HCT116 (cell line): Measurements from ENCODE around the gene GALNT14. TPM values are rescaled to one million over a fixed set of nuclear protein-coding genes. Genes with fewer than 3 reads are reported as not detected.

ENCODE experiments used
- ATAC-seq: fragments of 200-7000 bp; cut with Tn5 transposase; 2 replicates; pipeline ENCODE4 v1.9.1; 2020; ENCODE audit warnings: mild to moderate bottlenecking, moderate library complexity
- BruUV-seq: library from RNA; stranded (reverse); fragments of 400-500 nt; replicated peaks from 2 replicates; lab custom pipeline; 2021; lab: Mats Ljungman, UMichigan
- CTCF ChIA-PET: fragments of 300-600 bp; sonication (Branson Sonifier 250); formaldehyde crosslinking; loops from one replicate; lab custom pipeline; 2021; ENCODE audit warnings: antibody characterized with exemption; lab: Charles Lee
- POLR2A ChIA-PET: fragments of 300-600, 350-600 bp; sonication (Branson Sonifier 250); formaldehyde crosslinking; loops from one replicate; lab custom pipeline; 2021; ENCODE audit warnings: antibody characterized with exemption; lab: Charles Lee
- RAD21 ChIA-PET, 2 experiments: fragments of 300-600 bp; sonication (Branson Sonifier 250); formaldehyde crosslinking; loops; one replicate each; lab custom pipeline; 2023; ENCODE audit warnings: low total read pairs in 2 of 2; ENCODE audit not compliant: uncharacterized antibody in 2 of 2, unreplicated experiment in 2 of 2, low non-redundant PET in 1 of 2; lab: Charles Lee
- DNase-seq: peaks from one replicate; pipeline ENCODE4 v3.0.0-alpha.2; 2010; ENCODE audit warnings: low read depth, low spot score
- H2AFZ ChIP-seq: fragments of 200-600 bp; shearing (Covaris generic), sonication (generic); 2 replicates; pipeline ENCODE4 v1.6.1; 2017; ENCODE audit warnings: low read depth, mixed run types, mixed read lengths, antibody characterized with exemption, low read length; ENCODE audit not compliant: poor library complexity, severe bottlenecking
- H3K27ac ChIP-seq: 2 replicates; pipeline ENCODE4 v1.5.1; 2012; ENCODE audit warnings: low read depth, low read length
- H3K27me3 ChIP-seq: fragments of 200-600 bp; sonication (generic); 2 replicates; pipeline ENCODE4 v1.6.1; 2016; ENCODE audit warnings: mixed run types, low read length, mixed read lengths; ENCODE audit not compliant: insufficient read depth
- H3K36me3 ChIP-seq, 2 experiments: fragments of 200-500 bp in 1 of 2; fragments of 200-600 bp in 1 of 2; sonication (Bioruptor generic) in 1 of 2; sonication (generic) in 1 of 2; 2 replicates each; pipeline versions ENCODE4 v1.5.1 to v1.6.1; 2014 to 2016; ENCODE audit warnings: low read length in 2 of 2, inconsistent platforms in 1 of 2, mixed read lengths in 1 of 2, mixed run types in 1 of 2; ENCODE audit not compliant: insufficient read depth in 2 of 2, control insufficient read depth in 1 of 2
- H3K4me1 ChIP-seq, 2 experiments: fragments of 200-600 bp in 1 of 2; sonication (generic) in 1 of 2; 2 replicates each; pipeline versions ENCODE4 v1.5.1 to v1.6.1; 2012 to 2017; ENCODE audit warnings: low read length in 2 of 2, inconsistent platforms in 1 of 2, mild to moderate bottlenecking in 1 of 2, mixed read lengths in 1 of 2, mixed run types in 1 of 2, moderate library complexity in 1 of 2; ENCODE audit not compliant: insufficient read depth in 2 of 2, control insufficient read depth in 1 of 2
- H3K4me2 ChIP-seq: fragments of 200-600 bp; sonication (generic); 2 replicates; pipeline ENCODE4 v1.6.1; 2017; ENCODE audit warnings: mixed run types, low read length, mixed read lengths
- H3K4me3 ChIP-seq, 2 experiments: fragments of 200-600 bp in 1 of 2; sonication (generic) in 1 of 2; replicated peaks in 1 of 2; 2 replicates each; pipeline ENCODE4 v1.5.1; 2011 to 2016; ENCODE audit warnings: low read length in 2 of 2, control low read depth in 1 of 2, low read depth in 1 of 2, mild to moderate bottlenecking in 1 of 2, mixed read lengths in 1 of 2, mixed run types in 1 of 2
- H3K79me2 ChIP-seq: fragments of 200-600 bp; sonication (generic); 2 replicates; pipeline ENCODE4 v1.6.1; 2017; ENCODE audit warnings: mild to moderate bottlenecking, mixed run types, low read length, moderate library complexity, mixed read lengths; ENCODE audit not compliant: insufficient read depth
- H3K9ac ChIP-seq: fragments of 200-600 bp; sonication (generic); 2 replicates; pipeline ENCODE4 v1.6.1; 2016; ENCODE audit warnings: low read length, mixed read lengths
- H3K9me2 ChIP-seq: fragments of 200-600 bp; sonication (generic), shearing (Covaris generic); 2 replicates; pipeline ENCODE4 v1.6.1; 2017; ENCODE audit warnings: mixed run types, mild to moderate bottlenecking, moderate library complexity; ENCODE audit not compliant: insufficient read depth
- H3K9me3 ChIP-seq, 2 experiments: fragments of 200-500 bp in 1 of 2; fragments of 200-600 bp in 1 of 2; sonication (Bioruptor generic) in 1 of 2; sonication (generic) in 1 of 2; 2 replicates each; pipeline ENCODE4 v1.6.1; 2014 to 2017; ENCODE audit warnings: low read length in 2 of 2, mixed read lengths in 2 of 2, inconsistent platforms in 1 of 2, low read depth in 1 of 2, mild to moderate bottlenecking in 1 of 2, mixed run types in 1 of 2, moderate library complexity in 1 of 2; ENCODE audit not compliant: control insufficient read depth in 1 of 2, insufficient read depth in 1 of 2
- H4K20me1 ChIP-seq: fragments of 200-600 bp; sonication (generic), shearing (Covaris generic); 2 replicates; pipeline ENCODE4 v1.6.1; 2017; ENCODE audit warnings: mixed run types, mild to moderate bottlenecking, moderate library complexity; ENCODE audit not compliant: insufficient read depth
- EGR1 ChIP-seq: IDR thresholded peaks from 2 replicates; pipeline ENCODE4 v1.6.1; 2012; ENCODE audit warnings: low read depth
- ELF1 ChIP-seq: IDR thresholded peaks from 2 replicates; pipeline ENCODE4 v1.6.1; 2012; ENCODE audit warnings: low read depth, borderline replicate concordance
- EZH2 ChIP-seq: fragments of 200-600 bp; sonication (generic); IDR thresholded peaks from 2 replicates; pipeline ENCODE4 v1.6.1; 2017; ENCODE audit warnings: antibody characterized with exemption, mixed run types
- EZH2phosphoT487 ChIP-seq: fragments of 200-600 bp; IDR thresholded peaks from 2 replicates; pipeline ENCODE4 v1.6.1; 2018; ENCODE audit warnings: antibody characterized with exemption, borderline replicate concordance
- FOSL1 ChIP-seq: IDR thresholded peaks from 2 replicates; pipeline ENCODE4 v1.6.1; 2012; ENCODE audit warnings: low read depth
- POLR2A ChIP-seq: IDR thresholded peaks from 2 replicates; pipeline ENCODE4 v1.7.0; 2011; ENCODE audit warnings: borderline replicate concordance; ENCODE audit not compliant: insufficient read depth, insufficient read length; ENCODE audit errors: extremely low read depth
- SP1 ChIP-seq: IDR thresholded peaks from 2 replicates; pipeline ENCODE4 v1.6.1; 2012; ENCODE audit warnings: low read depth
- SRF ChIP-seq: IDR thresholded peaks from 2 replicates; pipeline ENCODE4 v1.6.1; 2012; ENCODE audit warnings: low read depth
- TCF7L2 ChIP-seq: IDR thresholded peaks from 2 replicates; pipeline ENCODE4 v1.7.0; 2011; ENCODE audit warnings: borderline replicate concordance, inconsistent platforms; ENCODE audit not compliant: insufficient read depth, insufficient read length; ENCODE audit errors: extremely low read depth
- ZFX ChIP-seq: fragments of 450-650 bp; IDR thresholded peaks from 2 replicates; pipeline ENCODE4 v1.6.1; 2017
- ZNF274 ChIP-seq: fragments of 200-500 bp; sonication (Bioruptor generic); IDR thresholded peaks from 2 replicates; pipeline ENCODE4 v1.6.1; 2014; ENCODE audit warnings: mild to moderate bottlenecking, low read depth, low read length, inconsistent platforms
- intact Hi-C: fragments of 100-400 bp; cut with micrococcal nuclease; formaldehyde crosslinking; loops from 2 replicates; pipeline ENCODE4 v1.10.0; 2022
- total RNA-seq: library from RNA; stranded (reverse); gene quantifications from one replicate; pipeline ENCODE4 v1.2.1, GENCODE V29; 2021; ENCODE audit not compliant: unreplicated experiment
- TF ChIP-seq, protein P1 (sequence below): IDR thresholded peaks from 2 replicates; pipeline ENCODE4 v1.6.1; 2012
- TF ChIP-seq, protein P2 (sequence below): IDR thresholded peaks from 2 replicates; pipeline ENCODE4 v1.6.1; 2012; ENCODE audit warnings: low read depth

Gene GALNT14
- total RNA-seq, 1 experiment from 2014 or later = 11.2 TPM

DNA sequence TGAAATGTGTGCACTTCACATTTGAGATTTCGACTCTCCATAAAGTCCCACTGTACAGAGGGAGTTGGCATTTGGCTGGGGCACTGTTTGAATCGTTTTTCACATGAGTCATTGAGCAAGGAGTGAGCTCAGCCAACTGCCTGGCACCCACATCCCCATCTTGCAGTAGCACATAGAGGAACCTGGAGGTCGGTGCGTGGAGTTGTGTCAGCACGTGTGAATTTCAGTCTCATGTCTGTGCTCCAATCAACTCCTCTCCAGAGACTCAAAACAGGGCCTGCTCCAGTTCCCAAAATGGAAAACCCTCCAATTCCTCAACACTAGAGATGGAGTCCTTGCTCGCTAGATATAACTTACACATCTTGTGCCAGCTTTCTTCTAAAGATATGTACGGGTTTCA, 204.2 kb downstream of the GALNT14 start:
- Histone ChIP-seq H3K27me3 (0 out of 2 replicates have a peak, but pooled peaks cover 3% of the 10 kb centered on the region), H3K9me2 (no peaks in the 10 kb centered on the region), H2AFZ (no peak overlapping the region), H3K9me3 (no peaks in the 10 kb centered on the region), H3K36me3 (no peaks in the 10 kb centered on the region), H3K4me3 (no peak overlapping the region), H3K4me2 (no peak overlapping the region), H4K20me1 (no peaks in the 10 kb centered on the region), H3K27ac (no peak overlapping the region), H3K79me2 (no peaks in the 10 kb centered on the region), H3K4me1 (no peaks in the 10 kb centered on the region), H3K9ac (no peak overlapping the region)
- no peak for DNase-seq
- intact Hi-C loops = no loop called here
- ChIA-PET CTCF (no interaction called here), POLR2A (no interaction called here), RAD21 (interaction anchor here in 1 of 2 experiments (0.6 kb wide), 1 partner anchor 16 kb away, joined by 3 read pairs; no protein-coding TSS in a partner anchor)
- no peak for TF ChIP-seq TCF7L2
- no peak for TF ChIP-seq ZNF274
- TF ChIP-seq EZH2 = no peak
- TF ChIP-seq, protein P1, sequence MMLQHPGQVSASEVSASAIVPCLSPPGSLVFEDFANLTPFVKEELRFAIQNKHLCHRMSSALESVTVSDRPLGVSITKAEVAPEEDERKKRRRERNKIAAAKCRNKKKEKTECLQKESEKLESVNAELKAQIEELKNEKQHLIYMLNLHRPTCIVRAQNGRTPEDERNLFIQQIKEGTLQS = no peak
- TF ChIP-seq, protein P2, sequence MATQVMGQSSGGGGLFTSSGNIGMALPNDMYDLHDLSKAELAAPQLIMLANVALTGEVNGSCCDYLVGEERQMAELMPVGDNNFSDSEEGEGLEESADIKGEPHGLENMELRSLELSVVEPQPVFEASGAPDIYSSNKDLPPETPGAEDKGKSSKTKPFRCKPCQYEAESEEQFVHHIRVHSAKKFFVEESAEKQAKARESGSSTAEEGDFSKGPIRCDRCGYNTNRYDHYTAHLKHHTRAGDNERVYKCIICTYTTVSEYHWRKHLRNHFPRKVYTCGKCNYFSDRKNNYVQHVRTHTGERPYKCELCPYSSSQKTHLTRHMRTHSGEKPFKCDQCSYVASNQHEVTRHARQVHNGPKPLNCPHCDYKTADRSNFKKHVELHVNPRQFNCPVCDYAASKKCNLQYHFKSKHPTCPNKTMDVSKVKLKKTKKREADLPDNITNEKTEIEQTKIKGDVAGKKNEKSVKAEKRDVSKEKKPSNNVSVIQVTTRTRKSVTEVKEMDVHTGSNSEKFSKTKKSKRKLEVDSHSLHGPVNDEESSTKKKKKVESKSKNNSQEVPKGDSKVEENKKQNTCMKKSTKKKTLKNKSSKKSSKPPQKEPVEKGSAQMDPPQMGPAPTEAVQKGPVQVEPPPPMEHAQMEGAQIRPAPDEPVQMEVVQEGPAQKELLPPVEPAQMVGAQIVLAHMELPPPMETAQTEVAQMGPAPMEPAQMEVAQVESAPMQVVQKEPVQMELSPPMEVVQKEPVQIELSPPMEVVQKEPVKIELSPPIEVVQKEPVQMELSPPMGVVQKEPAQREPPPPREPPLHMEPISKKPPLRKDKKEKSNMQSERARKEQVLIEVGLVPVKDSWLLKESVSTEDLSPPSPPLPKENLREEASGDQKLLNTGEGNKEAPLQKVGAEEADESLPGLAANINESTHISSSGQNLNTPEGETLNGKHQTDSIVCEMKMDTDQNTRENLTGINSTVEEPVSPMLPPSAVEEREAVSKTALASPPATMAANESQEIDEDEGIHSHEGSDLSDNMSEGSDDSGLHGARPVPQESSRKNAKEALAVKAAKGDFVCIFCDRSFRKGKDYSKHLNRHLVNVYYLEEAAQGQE = no peak
- TF ChIP-seq POLR2A = no peak
- TF ChIP-seq EZH2phosphoT487 = no peak
- TF ChIP-seq SP1 = no peak
- TF ChIP-seq ZFX = no peak
- TF ChIP-seq SRF = no peak
- no peak for TF ChIP-seq ELF1
- no peak for TF ChIP-seq EGR1
- TF ChIP-seq FOSL1 = no peak
- BruUV-seq = no TSS peak
- no peak for ATAC-seq
